Tibial nerve (tissue), 3 donors: Measurements from ENCODE around the gene SLAMF8.

Experiments used
- CTCF ChIP-seq, 5 experiments: fragments of 200-600 bp in 3 of 5; fragments of 450-650 bp in 2 of 5; sonication (generic) in 3 of 5; IDR thresholded peaks; one replicate each; pipeline ENCODE4 v1.5.1; 2016 to 2019; ENCODE audit warnings: antibody characterized with exemption in 5 of 5, mild to moderate bottlenecking in 3 of 5, moderate library complexity in 2 of 5
- POLR2A ChIP-seq, 2 donors: fragments of 450-650 bp; IDR thresholded peaks; one replicate each; pipeline ENCODE4 v1.6.1; 2017; ENCODE audit warnings: antibody characterized with exemption in 2 of 2, mild to moderate bottlenecking in 2 of 2, moderate library complexity in 2 of 2

GRCh38 chr1:159856576-159856975 is 29.9 kb downstream of the SLAMF8 start:
- TF ChIP-seq CTCF (IDR thresholded peaks at IDR 0.05) (no peak), POLR2A (IDR thresholded peaks at IDR 0.05) (no peak)
